NCI-H446 (cell line): Measurements from ENCODE around the gene RAB3C.
A peak's percentile ranks its signal among the peaks of the same experiment; 100 is the strongest.

Source experiments
- DNase-seq, 2 experiments: peaks; one replicate each; lab custom pipeline; 2025; lab: John Stamatoyannopoulos, UW

The RAB3C gene

DNA sequence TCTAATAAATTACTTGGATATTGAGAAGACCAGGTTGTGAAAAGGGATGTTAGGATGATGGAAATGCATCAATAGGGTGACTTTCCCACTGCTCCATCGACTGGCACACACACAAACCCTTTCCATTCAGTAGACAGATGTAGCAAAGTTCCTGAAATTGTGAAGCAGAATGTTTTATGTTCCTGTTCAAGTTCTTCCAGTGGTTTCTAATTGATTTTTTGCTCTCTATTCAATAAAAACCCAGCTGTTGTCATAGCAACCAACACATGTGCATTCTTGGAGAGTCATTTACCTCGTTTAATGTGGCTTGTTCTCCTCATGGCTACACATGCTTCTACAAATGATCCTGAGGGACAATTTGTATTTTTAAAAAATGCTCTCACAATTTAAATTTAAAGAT is 244.6 kb downstream of the RAB3C start:
- no peak for DNase-seq

DNA sequence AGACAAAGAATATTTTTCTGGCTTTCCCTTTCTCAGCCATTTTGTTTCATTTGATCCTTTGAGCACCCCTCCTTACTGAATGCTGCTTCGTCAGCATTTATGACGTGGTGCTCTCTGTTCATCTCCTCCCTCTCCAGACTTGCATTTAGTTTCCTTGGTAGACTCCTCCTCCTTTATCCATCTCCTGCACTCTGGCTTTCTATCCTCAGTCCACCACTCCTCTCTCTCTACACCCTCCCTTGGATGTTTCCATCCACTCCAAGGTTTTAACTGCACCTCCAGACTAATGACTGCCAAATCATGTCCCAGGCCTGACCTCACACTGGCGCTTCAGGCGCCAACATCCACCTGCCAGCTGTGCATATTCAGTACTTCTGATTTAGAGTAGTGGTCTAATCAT is 245.4 kb downstream of the RAB3C start:
- DNase-seq, result no peak

DNA sequence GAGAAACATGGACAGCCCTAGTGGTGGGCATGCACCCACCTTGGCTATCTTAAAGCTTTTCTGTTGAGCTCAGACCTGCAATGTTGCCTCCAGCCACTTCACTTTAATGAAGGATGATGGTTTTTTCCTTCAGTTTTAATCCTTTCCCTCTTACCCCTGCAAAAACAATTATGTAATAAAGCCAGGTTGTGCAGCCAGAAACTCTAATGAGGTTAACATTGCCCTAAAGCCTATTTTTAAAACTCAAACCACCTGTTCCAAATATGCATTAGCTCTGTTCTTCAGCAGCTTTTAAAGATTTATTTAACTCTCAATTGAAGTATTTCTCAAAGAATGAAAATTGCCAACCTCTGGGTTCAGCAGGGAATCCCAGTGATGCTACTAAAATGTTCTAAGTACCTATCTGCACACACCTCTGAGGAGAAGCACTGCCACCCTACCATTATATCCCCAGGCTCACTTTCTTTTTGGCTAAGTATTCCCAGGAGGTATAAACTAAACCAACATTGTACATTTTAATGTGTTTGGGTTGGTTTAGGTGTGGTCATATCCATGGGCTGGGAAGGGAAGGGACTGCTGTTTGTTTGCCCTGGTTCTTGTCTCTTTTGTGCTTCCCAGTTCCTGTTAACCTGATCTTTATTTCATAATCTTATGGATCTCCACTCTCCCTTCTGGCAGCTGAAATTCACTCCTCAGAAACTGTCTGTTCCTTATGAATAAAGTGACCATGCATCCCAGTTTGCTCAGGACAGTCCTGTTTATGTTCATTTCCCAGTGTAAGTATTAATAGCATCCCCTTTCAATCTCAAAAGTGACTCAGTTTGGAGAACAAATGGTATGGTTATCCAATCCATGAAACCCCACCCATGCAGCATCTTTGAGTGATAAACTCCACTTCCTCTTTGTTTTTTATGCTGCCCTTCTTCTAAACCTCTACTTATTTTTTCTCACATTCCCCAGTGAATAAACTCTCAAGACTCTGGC is 251.7 kb downstream of the RAB3C start:
- no peak for DNase-seq

DNA sequence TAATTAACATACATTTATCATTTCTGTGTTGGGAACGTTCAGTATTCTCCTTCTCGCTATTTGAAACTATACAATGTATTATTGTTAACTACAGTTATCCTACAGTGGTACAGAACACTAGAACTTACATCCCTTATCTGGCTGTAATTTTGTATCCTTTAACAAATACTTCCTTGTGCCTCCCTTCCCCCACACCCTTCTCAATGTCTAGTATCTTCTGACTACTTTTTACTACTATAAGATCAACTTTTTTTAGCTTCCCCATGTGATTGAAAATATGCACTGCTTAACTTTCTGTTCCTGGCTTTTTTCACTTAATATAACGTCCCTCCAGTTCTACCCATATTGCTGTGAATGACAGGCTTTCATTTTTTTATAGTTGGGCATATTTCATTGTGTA is 253.5 kb downstream of the RAB3C start:
- no peak for DNase-seq

DNA sequence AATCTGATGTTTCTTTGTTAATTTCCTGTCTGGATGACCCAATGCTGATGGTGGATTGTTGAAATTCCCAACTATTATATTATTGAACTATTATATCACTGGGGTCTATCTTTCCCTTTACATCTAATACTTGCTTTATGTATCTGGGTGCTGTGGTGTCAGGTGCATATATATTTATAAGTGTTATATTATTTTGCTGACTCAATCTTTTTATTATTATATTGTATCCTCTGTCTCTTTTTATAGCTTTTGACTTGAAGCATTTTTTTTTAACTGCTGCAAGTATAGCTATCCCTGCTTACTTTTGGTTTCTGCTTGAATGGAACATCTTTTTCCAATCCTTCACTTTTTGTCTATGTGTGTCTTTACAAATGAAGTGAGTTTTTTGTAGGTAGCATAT is 255.9 kb downstream of the RAB3C start:
- DNase-seq, result no peak

DNA sequence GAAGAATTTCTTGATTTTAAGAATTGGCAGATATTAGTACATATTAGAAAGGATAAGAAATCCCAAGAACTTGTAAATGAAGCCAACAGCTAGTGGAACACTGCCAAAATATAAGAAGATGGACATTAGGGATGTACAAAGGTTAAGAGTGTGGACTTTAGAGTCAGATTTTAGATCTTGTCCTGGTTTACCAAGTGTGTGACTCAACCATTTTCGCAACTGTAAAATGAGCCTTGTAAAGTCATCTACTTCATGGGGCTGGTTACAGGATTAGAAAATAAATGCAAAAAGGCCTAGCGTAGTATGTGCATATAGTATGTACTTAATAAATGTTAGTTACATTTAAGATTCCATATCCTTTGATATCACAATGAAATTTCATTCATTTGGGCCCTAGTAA is 260.0 kb downstream of the RAB3C start:
- DNase-seq, result no peak

DNA sequence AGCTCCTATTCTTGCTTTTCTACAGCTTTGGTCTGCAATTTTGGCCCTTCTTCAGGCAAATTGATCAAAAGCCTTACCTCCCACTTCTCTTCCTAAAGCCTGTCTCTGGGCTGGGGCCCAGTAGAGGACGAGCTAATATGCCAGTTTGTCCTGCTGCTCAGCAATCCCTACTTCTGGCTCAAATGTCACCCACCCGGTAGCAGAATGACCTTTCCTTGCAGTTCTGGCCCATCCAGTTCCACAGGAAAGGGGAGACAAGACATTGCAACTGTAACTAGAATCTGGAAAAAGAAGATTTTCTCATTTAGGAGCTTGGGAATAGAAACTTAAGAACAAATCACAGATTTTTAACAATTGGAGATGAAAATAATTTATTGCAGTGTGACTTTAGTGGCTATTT is 261.5 kb downstream of the RAB3C start:
- DNase-seq, result no peak

DNA sequence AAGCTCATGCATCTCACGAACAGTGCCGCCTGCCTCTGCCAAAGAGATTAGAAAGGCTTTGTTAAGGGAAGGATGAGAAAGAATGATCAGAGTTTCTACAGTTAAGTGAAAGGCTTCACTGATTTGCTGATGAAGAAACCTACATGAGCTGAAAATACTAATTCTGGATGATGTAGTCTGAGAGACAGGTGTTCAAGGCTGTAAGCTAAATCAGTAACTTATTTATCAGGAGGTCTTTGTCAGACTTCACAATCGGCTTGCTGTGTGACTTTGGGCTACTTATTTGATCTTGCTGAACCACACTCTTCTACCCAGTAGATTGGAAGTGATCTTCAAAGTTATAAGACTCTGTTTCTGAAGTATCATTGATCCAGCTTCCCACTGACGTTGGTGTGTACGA is 264.2 kb downstream of the RAB3C start:
- DNase-seq, result no peak

DNA sequence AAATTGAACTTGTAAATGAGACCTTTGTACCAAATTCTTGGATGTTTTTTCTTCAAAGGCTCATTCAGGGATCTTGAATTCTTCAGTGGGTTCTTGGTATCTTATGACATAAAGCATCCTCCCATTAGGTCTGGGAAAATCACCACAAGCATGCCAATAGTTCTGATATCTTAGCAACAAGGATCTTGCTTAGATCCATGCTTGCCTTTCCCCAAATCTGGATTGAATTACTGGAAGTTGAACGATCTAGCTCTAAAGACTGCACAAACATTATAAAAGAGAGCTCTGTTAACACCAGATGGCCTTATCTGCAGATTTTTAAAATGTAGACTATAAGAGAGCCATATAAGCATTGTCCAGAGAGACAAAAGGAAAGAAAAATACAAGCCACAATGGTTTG is 266.3 kb downstream of the RAB3C start:
- DNase-seq, result no peak

DNA sequence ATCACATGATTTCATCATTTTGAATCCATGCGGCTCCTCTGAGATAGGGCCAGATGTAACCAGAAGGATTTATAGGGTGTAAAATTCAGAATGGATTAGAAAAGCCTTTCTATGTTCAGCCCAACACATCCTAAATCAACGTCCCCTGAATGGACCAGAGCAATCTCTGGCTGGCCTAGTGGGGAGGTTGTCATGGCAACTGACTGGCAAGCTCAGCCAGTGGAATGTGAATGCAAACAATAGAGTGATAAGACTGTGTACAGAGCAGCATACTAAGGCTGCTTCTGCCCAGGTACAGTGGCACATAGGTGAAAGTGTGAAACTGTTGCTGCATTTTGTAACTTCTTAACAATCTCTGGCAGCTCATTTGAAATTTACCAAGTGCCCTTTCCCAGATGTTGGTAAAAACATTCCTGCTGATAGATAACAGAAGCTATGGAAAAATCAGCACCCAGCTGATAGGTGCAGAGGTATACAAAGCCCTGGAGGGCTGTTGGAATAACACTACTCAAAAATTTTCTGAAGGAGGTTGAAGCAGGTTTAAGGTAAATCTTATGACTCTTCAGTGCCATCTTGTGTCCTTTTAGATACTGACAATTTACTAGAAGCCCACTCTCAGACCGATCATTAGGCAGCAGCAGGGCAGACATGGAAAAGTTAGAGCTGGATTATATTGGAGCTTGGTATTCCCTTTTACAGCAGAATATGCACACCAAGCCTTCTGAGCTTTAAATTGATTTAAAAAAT is 267.2 kb downstream of the RAB3C start:
- peak; percentile 16 to 45 for DNase-seq

DNA sequence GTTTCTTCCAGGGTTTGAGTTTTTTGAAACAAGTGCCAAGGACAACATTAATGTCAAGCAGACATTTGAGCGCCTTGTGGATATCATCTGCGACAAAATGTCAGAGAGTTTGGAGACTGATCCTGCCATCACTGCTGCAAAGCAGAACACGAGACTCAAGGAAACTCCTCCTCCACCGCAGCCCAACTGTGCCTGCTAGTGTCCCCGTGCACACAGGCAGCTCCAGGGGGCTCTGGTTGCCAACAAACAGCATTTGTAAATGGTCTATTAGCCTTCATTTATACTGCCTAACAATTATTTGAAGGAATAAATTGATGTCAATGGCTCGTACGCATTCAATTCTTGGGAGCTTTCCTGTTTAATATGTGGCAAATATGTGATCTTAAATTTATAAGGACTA is 268.3 kb downstream of the RAB3C start:
- no peak for DNase-seq

DNA sequence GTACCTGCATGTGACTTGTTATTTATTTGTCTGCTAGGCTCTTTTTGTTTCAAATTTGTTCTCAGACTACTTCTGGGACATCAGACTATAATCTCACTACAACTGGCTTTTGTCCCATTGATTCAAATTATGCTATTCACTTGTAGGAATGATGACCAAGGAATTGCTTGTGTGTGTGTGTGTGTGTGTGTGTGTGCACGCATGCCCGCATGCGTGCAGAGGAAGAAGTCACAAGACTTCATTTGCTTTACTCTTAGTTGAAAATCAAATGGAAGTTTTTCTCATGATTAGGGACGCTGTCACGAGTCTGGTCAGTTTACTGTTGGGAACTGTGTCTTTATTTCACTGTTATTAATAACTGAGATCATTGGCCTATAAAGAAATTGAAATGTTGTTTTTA is 268.7 kb downstream of the RAB3C start:
- no peak for DNase-seq

DNA sequence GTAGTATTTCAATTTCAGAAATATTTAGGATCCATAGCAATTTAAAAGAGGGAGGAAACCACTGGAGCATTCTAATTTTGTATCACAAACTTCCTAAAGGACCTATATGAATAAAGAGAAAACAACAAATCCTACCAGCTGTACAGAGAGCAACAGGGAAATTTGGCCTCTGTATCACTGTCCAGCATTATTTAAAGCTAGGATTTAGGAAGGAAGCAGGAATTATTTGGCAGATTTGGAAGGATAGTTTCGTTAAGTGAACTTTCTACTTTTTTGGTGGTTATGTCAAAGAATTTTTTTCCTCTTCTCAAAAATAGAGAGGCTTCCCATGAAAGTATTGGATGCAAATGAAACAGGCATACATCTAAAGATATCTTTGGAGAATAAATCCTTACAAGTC is 269.7 kb downstream of the RAB3C start:
- DNase-seq, result no peak

DNA sequence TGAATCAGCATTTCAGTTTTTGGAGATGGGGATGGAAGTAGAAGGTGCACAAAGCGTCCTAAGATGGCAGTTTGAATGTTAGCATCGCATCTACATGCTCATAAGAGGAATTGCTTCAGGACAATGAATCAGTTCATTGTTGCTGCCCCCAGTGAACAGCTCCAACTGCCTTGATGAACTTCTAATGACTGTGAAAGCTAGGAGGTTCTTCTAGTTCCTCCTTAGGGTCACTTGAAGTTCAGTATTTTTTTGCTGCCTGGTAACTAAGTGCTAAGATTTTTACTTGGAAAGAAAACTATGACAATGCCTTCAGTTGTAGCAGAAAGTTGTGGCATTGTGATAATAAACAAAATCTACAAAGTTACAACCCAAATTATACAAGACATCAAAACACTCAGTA is 271.6 kb downstream of the RAB3C start:
- no peak for DNase-seq

DNA sequence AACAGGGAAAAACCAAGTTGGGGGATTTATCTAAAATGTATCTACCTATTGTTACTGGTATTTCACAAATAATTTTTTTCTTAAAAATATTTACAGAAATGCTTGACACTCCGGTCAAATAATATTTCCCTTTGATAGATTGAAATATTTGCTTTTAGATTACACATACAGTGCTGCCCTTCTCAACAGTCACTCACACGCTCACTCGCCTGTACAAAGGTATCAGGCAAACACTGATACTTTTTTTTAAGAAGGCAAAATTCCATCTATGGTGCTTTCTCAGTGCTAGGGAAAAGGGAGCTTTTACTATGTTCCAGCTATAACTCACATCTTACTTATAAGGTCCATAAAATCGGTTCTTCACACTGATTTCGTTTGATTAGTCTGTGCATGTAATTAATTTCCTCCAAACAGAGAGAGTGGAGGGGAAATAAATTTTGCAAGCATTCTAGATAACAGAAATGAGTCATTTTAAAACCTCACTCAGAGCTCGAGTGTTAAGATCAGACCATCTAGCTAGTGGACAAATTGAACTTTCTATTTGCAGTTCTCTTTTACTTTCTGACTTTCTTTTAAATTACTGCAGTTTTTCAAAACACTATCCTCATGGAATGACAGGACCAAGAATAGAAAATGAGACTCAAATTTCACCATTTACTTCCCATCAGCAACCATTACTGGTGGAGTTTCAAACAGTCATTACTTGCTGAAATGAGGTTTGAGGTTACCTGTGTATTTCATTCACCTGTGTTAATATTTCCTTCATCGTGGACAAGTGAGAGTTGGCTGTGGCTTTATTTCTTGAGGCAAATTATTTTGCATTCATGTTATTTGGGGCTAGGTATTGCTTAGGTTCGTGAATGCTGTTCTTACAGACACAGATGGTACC is 273.2 kb downstream of the RAB3C start:
- no peak for DNase-seq

DNA sequence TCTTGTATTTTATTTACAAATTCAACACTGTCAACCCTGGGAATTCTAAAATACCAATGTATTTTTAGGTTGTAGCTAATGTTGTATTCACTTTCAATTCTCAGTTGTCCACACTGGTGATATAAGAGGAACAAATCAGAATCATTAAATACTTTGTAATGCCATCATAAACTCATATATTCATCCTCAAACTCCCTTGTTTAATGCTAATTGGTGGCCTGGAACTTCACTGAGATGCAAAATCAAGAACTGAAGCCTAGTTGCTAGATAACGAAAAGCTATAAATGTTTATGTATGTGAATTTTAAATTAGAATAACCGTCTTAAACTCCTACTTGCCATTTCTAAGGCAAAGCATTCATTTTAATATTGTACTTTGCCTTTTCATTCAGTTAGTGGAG is 274.7 kb downstream of the RAB3C start:
- DNase-seq, result no peak

DNA sequence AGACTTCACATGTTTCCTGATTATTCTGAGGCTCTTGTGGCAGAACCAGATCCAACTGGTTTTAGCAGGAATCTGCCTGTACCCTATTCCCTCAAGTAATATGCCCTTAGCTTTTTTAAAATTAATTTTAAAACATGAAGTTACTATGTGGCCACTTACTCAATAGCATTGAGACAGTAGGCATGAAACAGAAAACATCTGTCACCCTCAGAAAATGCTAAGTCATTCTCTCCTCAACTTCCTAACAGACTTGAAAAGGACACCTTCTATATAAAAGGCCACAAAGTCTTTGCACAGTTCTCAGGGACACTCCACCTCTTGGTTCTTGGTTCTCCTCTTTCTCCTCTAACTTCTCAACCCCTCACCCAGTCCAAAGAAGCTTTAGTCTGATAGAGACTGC is 277.8 kb downstream of the RAB3C start:
- DNase-seq, result no peak

DNA sequence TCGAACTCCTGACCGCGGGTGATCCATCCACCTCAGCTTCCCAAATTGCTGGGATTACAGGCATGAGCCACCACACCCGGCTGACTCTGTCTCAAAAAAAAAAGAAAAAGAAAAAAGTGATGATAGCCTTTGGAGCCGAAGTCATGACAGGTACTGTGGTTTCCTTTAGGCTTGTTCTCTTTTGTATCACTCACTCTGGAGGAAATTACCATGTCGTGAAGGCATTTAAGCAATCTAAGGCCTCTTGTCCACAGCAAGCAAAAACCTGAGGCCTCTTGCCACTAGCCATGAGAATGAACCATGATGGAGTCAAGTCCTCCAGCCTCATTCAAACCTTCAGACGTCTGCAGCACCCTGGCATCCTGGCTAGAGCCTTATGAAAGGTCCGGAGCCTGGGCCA is 286.1 kb downstream of the RAB3C start:
- DNase-seq, result no peak

DNA sequence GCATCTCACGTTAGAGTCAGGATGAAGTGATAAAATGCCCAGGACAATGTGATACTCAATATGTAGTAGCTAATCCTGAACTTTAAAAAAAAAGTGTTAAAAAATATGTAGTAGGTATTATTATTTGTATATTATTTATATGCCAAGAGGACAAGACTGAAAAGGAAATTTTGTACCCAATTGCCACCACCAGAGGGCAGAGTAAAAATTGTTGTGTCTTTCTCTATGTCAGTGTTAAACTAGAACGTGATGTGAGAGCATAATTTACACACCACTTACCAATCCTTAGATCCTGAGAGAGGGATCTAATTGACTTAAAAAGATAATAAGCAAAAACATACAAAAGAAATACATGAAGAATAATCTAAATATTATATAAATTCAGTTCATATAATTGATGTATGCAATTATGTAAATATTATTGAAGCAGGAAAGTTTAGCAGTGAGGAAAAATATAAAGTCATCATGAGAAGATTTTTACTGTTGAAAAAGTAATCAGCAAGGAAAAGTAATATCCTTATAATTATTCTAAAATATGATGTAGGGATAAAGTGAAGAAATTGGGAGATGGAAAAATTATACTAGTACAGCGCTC is 288.9 kb downstream of the RAB3C start:
- peak; percentile 52 to 62 for DNase-seq

DNA sequence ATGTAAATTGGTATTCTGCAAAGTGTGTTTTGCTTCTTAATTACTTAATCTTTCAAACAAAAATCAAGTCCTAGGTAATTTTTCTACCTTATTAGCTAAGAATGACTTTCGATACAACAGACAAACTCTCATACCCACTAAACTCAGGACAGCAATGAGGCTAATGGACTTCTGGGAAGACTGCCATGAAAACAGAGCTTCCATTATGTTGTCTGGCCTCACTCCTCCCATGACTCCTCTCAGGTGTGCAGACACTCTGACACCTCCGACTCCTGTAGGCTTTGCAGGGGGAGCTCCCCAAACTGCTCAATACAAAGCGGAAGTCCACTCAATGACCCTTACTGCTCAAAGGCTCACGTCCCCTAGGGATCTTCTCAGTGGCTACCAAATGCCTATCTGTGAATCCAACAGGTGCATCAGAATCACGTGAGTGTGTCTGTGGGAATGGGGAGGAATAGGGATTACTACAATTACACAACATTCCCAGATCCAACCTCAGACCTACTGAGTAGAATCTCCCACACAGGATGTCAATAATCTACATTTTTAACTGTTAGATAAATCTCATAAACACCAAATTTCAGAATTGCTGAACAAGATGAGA is 289.9 kb downstream of the RAB3C start:
- no peak for DNase-seq

DNA sequence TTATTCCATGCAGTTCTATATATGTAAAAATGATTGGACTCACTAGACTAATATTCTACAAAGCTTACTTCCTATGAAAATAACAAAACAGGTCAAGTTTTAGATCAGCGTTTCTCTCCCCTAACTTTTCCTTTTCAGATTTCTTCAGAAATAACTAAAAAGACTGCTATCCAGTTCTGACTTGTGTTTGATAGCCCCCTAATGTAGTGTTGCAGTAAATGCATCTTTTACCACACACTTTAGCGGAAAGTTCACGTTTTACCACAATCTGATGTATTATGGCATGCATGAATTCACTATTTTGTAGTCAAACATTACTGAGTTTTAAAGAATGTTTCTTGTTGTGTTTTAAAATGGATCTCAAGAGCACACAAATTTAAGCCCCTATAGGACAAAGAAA is 292.7 kb downstream of the RAB3C start:
- DNase-seq, result no peak
